ENCODE measurements around the gene RNF182. TPM values are rescaled to one million over a fixed set of nuclear protein-coding genes. Genes with fewer than 3 reads are reported as not detected.

Gene RNF182
- total RNA-seq, 1 donor, result 2.9 TPM

- H3K4me3 ChIP-seq (ENCODE audit: low read depth, low read length), result no peak overlapping the region
- TF ChIP-seq, protein P1, sequence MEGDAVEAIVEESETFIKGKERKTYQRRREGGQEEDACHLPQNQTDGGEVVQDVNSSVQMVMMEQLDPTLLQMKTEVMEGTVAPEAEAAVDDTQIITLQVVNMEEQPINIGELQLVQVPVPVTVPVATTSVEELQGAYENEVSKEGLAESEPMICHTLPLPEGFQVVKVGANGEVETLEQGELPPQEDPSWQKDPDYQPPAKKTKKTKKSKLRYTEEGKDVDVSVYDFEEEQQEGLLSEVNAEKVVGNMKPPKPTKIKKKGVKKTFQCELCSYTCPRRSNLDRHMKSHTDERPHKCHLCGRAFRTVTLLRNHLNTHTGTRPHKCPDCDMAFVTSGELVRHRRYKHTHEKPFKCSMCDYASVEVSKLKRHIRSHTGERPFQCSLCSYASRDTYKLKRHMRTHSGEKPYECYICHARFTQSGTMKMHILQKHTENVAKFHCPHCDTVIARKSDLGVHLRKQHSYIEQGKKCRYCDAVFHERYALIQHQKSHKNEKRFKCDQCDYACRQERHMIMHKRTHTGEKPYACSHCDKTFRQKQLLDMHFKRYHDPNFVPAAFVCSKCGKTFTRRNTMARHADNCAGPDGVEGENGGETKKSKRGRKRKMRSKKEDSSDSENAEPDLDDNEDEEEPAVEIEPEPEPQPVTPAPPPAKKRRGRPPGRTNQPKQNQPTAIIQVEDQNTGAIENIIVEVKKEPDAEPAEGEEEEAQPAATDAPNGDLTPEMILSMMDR (IDR thresholded peaks at IDR 0.05; ENCODE audit: insufficient read depth, low read length), result no peak
- DNase-seq (ENCODE audit: low read depth), result no peak
Measured at GRCh38 chr6:13988049-13988738, 63.4 kb downstream of the RNF182 start.

GRCh38 chr6:13988908-13989307, 64.2 kb downstream of the RNF182 start:
- TF ChIP-seq, protein P1 (IDR thresholded peaks at IDR 0.05; ENCODE audit: insufficient read depth, low read length), result no peak
- DNase-seq (ENCODE audit: low read depth), result no peak
- H3K4me3 ChIP-seq (ENCODE audit: low read depth, low read length), result no peak overlapping the region

GRCh38 chr6:13989496-13990144, 64.9 kb downstream of the RNF182 start:
- TF ChIP-seq, protein P1 (IDR thresholded peaks at IDR 0.05; ENCODE audit: insufficient read depth, low read length), result no peak
- no peak overlapping the region for H3K4me3 ChIP-seq (ENCODE audit: low read depth, low read length)
- no peak for DNase-seq (ENCODE audit: low read depth)

- no peak for DNase-seq (ENCODE audit: low read depth)
- TF ChIP-seq, protein P1 (IDR thresholded peaks at IDR 0.05; ENCODE audit: insufficient read depth, low read length), result no peak
- H3K4me3 ChIP-seq (ENCODE audit: low read depth, low read length), result no peak overlapping the region
Measured at GRCh38 chr6:13990796-13991195, 66.0 kb downstream of the RNF182 start.

DNA sequence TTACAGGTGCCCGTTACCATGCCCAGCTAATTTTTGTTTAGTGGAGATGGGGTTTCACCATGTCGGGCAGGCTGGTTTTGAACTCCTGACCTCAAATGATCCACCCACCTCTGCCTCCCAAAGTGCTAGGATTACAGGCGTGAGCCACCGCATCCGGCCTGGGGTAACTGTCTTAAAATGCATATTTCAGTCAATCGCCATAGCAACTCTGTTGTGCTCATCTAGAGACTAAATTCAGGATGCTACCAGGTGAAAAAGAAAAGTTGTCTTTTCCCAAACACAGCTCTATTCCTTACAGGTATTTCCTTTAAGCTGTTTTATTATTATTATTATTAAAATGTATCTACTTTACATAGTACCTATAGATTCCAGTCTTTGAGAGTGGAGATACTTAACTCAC, 66.6 kb downstream of the RNF182 start:
- no peak overlapping the region for H3K4me3 ChIP-seq (ENCODE audit: low read depth, low read length)
- TF ChIP-seq, protein P1 (IDR thresholded peaks at IDR 0.05; ENCODE audit: insufficient read depth, low read length), result no peak
- DNase-seq (ENCODE audit: low read depth), result no peak

DNA sequence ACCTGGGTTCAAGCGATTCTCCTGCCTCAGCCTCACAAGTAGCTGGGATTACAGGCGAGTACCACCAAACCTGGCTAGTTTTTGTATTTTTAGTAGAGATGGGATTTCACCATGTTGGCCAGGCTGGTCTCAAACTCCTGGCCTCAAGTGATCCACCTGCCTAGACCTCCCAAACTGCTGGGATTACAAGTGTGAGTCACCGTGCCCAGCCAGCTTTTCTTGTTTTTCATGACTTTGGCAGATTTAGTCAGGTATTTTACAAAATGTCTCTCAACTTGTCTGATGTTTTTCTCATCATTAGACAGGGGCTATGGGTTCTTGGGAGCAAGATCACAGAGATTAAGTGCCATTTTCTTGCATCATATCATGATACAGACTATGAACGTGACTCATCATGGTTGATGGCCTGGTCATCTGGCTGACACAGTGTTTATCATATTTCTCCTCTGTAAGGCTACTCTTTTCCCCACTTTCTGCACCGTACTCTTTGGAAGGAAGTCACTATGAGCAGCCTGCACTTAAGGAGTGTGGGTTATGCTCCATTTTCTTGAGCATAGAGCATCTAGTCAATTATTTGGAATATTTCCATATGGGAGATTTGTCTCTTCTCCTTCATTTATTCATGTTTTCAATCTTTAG, 67.8 kb downstream of the RNF182 start:
- TF ChIP-seq, protein P1 (IDR thresholded peaks at IDR 0.05; ENCODE audit: insufficient read depth, low read length), result no peak
- peak; percentile 40 for DNase-seq (ENCODE audit: low read depth)
- H3K4me3 ChIP-seq (ENCODE audit: low read depth, low read length), result no peak overlapping the region

All from fibroblast of the aortic adventitia (primary cell).